GM19438 (cell line): ENCODE results near the gene IL2RA.
"Not testable (repeated sequence)": the region's sequence is repeated elsewhere in the genome, so short reads cannot be mapped to it uniquely, and the experiment has no call there.

Source experiments
- ATAC-seq: cut with Tn5 transposase; IDR thresholded peaks from one replicate; pipeline ENCODE4 v1.9.1; 2021; ENCODE audit warnings: low read depth; ENCODE audit not compliant: unreplicated experiment

The IL2RA gene

DNA sequence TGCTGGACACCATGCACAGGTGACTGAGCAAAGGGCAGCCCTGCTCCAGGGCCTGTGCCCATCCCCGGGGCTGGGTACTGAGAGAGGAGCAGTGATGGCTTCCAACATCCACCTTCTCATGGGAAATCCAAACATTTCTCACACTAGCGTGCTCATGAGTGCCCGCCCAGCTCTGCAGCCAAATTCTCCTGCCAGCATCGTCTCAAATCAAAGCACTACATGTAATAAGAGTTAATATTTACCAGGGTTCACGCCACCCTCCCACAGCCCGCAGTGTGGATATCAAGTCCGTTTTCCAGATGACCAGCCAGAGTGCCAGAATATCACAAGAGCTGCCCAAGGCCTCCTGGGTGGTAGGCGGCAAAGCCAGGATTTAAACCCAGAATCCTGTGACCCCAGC is 96.9 kb downstream of the IL2RA start:
- no peak for ATAC-seq

DNA sequence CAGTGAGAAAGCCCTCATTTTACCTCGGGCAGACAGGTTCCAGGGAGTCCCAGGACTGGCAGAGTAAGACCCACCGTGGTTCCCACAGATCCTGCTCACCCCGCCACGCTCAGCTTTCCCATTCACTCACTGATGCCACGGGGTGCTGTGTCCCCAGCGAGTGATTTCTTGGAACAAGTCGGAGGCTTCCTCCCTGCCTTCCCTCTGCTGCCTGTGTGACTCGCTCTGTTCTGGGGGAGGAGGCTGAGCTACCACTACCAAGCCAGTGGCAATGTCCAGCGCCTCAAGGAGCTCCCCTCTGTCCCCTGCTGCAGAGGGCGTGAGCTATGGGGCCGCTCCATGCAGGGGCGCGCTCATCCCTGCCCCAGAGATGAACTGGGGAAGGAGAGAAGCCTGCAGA is 97.4 kb downstream of the IL2RA start:
- no peak for ATAC-seq

DNA sequence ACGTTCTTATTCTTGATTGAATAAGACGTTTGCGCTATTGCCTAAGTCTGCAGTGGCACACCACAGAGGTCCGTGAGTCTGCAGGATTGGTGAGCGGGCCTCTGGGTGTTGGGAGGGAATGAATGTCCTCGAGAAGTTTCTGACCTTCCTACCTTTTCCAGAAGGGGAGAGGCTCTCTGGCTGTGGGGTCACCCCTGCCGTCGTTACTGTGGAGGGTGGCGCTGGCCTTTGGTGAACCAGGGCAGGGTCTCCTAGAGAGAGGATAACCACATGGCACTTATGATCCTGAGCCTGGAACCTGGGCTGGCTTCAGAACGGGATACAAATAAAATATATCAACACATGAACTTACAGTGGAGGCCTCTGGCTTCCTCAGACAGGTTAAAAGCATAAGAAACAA is 98.6 kb downstream of the IL2RA start:
- no peak for ATAC-seq

- ATAC-seq: no peak
These were observed 99.1 kb downstream of the IL2RA start for GRCh38 chr10:5963071-5963470.

DNA sequence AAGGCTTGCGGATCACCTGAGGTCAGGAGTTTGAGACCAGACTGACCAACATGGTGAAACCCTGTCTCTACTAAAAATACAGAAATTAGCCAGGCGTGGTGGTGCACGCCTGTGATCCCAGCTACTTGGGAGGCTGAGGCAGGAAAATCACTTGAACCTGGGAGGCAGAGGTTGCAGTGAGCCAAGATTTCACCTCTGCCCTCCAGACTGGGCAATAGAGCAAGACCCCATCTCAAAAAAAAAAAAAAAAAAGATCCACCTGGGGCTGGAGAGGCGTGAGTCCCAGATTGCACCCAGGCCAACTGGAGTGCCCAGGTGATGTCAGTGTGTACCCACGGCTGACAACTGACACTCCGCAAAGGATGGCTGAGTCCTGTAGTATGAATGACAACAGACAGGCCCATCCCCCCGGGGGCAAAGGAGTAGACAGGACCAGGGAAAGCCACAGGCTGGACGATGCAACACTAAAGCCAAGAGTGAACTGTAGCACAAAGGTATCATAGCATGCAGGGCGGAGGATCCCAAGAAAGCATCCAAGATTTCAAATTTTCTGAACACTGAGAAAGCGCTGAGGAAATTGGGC is 99.7 kb downstream of the IL2RA start:
- not testable (repeated sequence) for ATAC-seq

- ATAC-seq: no peak
These were observed 100.6 kb downstream of the IL2RA start for GRCh38 chr10:5961405-5962100.

DNA sequence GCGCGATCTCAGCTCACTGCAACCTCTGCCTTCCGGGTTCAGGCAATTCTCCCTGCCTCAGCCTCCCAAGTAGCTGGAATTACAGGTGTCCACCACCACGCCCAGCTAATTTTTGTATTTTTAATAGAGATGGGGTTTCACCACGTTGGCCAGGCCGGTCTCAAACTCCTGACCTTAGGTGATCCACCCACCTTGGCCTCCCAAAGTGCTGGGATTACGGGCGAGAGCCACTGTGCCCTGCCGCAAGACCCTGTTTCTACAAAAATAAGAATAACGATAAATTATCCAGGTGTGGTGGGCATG is 101.2 kb downstream of the IL2RA start:
- not testable (repeated sequence) for ATAC-seq
